PFSK-1 (cell line): Measurements from ENCODE around the gene RCAN3.

Experiments used
- FOXP2 ChIP-seq: optimal IDR thresholded peaks from 2 replicates; pipeline ENCODE3; 2011; ENCODE audit warnings: borderline replicate concordance, control low read depth, inconsistent platforms; ENCODE audit not compliant: insufficient read depth; ENCODE audit errors: extremely low read length, extremely low read depth
- POLR2AphosphoS5 ChIP-seq: IDR thresholded peaks from 2 replicates; pipeline ENCODE4 v1.6.1; 2012; ENCODE audit warnings: low read depth, mild to moderate bottlenecking, control low read depth, low read length, moderate library complexity
- SIN3A ChIP-seq: IDR thresholded peaks from 2 replicates; pipeline ENCODE4 v1.6.1; 2012; ENCODE audit warnings: mild to moderate bottlenecking, low read length, moderate library complexity, borderline replicate concordance; ENCODE audit not compliant: insufficient read depth
- TAF1 ChIP-seq: IDR thresholded peaks from 2 replicates; pipeline ENCODE4 v1.6.1; 2012; ENCODE audit warnings: low read length, control low read depth, borderline replicate concordance; ENCODE audit not compliant: insufficient read depth
- TF ChIP-seq, protein P1 (sequence below), 2 experiments: IDR thresholded peaks; 2 replicates each; pipeline versions ENCODE4 v1.6.1 to v1.8.0; 2011 to 2012; ENCODE audit warnings: low read depth in 2 of 2, low read length in 2 of 2, control low read depth in 1 of 2, inconsistent platforms in 1 of 2, mild to moderate bottlenecking in 1 of 2, moderate library complexity in 1 of 2; ENCODE audit not compliant: insufficient read depth in 1 of 2

The RCAN3 gene

DNA sequence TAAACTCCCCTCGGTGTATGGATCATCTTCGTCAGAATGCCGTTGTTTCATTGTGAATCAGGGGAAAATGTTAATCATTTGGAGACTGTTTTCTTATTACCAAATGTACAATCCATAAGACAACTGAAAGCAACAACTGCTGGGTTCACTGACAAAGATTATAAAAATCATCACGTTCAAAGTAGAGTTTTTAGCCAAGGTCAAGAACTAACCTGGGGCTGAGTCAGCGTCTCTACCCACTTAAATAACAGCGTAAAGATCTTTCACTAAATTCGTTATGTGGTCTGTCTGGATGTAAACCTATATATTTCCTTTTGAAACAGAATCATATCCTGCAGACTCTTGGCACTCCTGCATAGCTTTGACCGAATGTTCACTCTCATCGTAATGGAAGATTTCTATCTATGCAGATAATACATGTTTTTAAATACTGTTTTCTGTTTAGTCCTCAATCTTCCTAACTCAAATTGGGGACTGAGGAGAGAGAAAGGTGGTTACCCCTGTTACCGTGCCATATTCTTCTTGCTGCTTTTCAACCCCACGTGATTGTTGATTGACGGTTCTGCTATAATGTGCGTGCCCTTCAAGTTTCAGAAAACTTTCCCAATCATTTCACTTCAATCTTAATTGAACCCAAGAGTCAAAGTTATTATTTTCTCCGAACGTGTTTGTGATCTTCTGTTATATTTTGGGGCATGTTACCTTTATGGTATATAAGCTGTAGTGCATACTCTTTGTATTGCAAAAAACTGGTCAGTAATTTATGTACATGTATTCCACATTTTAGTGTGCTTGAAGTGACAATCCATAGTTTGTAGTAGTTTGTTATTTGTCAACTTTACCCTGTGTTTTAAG lies 37.6 kb downstream of the RCAN3 start:
- no peak for TF ChIP-seq SIN3A
- TF ChIP-seq, protein P1, sequence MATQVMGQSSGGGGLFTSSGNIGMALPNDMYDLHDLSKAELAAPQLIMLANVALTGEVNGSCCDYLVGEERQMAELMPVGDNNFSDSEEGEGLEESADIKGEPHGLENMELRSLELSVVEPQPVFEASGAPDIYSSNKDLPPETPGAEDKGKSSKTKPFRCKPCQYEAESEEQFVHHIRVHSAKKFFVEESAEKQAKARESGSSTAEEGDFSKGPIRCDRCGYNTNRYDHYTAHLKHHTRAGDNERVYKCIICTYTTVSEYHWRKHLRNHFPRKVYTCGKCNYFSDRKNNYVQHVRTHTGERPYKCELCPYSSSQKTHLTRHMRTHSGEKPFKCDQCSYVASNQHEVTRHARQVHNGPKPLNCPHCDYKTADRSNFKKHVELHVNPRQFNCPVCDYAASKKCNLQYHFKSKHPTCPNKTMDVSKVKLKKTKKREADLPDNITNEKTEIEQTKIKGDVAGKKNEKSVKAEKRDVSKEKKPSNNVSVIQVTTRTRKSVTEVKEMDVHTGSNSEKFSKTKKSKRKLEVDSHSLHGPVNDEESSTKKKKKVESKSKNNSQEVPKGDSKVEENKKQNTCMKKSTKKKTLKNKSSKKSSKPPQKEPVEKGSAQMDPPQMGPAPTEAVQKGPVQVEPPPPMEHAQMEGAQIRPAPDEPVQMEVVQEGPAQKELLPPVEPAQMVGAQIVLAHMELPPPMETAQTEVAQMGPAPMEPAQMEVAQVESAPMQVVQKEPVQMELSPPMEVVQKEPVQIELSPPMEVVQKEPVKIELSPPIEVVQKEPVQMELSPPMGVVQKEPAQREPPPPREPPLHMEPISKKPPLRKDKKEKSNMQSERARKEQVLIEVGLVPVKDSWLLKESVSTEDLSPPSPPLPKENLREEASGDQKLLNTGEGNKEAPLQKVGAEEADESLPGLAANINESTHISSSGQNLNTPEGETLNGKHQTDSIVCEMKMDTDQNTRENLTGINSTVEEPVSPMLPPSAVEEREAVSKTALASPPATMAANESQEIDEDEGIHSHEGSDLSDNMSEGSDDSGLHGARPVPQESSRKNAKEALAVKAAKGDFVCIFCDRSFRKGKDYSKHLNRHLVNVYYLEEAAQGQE (IDR thresholded peaks at IDR 0.05; ENCODE audit: insufficient read depth in 1 of 2, low read depth in 2 of 2, low read length in 2 of 2): no peak
- TF ChIP-seq POLR2AphosphoS5: no peak
- no peak for TF ChIP-seq TAF1
- no peak for TF ChIP-seq FOXP2

DNA sequence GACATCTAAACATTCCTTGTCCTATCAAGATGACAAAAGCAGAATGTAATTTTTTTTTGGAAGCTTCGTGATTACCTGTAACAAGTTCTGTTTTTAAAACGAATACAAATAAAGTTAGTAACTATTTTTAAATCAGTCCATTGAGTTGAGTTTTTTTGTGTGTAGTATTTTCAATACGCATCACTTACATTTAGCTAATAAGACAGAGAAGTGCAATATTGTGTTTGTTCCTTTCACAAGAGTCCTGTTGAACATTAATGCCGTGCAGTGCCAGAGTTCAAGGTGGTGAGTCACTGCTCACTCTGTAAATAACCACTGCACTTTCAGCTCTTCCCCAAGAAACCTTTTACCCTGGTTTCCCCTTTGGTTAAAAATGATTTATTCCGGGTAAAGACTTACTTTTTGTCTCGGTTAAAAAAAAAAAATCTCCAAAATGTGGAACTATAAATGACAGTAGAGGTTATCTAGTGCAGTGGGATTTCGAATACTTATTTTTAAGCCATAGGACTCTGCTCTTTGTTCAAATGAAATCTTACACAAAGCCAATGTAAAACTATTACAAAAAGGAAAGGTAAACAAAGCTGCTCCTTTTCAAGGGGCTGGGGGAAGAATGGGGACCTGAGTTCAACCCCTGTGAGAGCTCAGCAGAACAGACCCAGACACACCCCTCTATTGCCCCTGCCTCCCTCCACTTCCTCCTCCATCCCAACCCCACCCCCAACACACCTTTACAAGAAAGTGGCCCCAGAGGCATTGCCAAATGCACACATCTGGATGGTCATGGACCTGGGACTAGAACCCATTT lies 38.5 kb downstream of the RCAN3 start:
- no peak for TF ChIP-seq POLR2AphosphoS5
- TF ChIP-seq, protein P1 (IDR thresholded peaks at IDR 0.05; ENCODE audit: insufficient read depth in 1 of 2, low read depth in 2 of 2, low read length in 2 of 2): no peak
- TF ChIP-seq TAF1: no peak
- no peak for TF ChIP-seq SIN3A
- no peak for TF ChIP-seq FOXP2

DNA sequence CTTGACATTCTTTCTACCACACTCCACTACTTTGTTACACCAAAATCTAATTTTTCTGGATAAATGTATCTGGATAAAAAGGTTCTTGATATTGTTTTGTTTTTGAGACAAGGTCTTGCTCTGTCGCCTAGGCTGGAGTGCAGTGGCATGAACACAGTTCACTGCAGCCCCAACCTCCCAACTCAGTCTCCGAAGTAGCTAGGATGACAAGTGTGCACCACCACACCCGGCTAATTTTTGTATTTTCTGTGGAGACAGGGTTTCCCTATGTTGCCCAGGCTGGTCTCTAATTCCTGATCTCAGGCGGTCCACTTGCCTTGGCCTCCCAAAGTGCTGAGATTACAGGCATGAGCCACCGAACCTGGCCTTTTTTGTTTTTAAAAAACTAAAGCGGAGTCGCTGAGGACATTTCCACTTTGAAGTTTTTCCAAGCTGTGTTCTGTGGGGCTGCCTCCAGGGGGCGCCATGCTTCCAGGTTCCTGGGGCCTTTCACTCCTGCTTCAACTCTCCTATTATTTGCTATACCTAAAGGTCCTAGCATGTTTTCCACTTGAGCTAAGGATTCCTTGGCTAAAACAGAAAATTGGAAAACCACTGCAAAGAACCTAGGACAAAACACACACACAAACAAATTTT lies 39.2 kb downstream of the RCAN3 start:
- TF ChIP-seq FOXP2 (no peak), SIN3A (no peak), POLR2AphosphoS5 (no peak), TAF1 (no peak)
- TF ChIP-seq, protein P1 (IDR thresholded peaks at IDR 0.05; ENCODE audit: insufficient read depth in 1 of 2, low read depth in 2 of 2, low read length in 2 of 2): no peak

DNA sequence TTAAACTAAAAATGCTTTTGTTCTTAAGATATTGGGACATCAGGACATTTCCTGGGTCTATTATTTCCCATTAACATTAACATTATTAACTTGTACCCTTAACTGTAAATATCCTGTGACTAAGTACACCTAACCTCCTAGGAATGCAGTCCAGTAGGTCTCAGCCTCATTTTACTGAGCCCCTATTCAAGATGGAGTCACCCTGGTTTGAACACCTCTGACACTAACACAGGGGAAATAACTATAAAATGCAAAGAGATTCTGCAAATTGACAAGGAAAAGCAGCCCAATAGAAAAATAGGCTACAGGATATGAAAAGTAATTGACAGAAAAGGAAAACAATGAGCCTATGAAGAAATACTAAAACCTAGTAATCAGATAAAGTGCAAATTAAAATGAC lies 41.6 kb downstream of the RCAN3 start:
- no peak for TF ChIP-seq POLR2AphosphoS5
- TF ChIP-seq TAF1: no peak
- TF ChIP-seq FOXP2: no peak
- TF ChIP-seq, protein P1 (IDR thresholded peaks at IDR 0.05; ENCODE audit: insufficient read depth in 1 of 2, low read depth in 2 of 2, low read length in 2 of 2): no peak
